GM08714 (cell line): ENCODE results near the gene RXRA.

Source experiments
- H3K4me3 ChIP-seq: fragments of 200-500 bp; sonication (Bioruptor generic); 2 replicates; pipeline ENCODE4 v1.5.1; 2014; ENCODE audit warnings: mild to moderate bottlenecking, low read length, inconsistent platforms
- ZNF274 ChIP-seq: IDR thresholded peaks from 2 replicates; pipeline ENCODE4 v1.6.1; 2012; ENCODE audit warnings: mild to moderate bottlenecking, low read depth, low read length

Gene RXRA

DNA sequence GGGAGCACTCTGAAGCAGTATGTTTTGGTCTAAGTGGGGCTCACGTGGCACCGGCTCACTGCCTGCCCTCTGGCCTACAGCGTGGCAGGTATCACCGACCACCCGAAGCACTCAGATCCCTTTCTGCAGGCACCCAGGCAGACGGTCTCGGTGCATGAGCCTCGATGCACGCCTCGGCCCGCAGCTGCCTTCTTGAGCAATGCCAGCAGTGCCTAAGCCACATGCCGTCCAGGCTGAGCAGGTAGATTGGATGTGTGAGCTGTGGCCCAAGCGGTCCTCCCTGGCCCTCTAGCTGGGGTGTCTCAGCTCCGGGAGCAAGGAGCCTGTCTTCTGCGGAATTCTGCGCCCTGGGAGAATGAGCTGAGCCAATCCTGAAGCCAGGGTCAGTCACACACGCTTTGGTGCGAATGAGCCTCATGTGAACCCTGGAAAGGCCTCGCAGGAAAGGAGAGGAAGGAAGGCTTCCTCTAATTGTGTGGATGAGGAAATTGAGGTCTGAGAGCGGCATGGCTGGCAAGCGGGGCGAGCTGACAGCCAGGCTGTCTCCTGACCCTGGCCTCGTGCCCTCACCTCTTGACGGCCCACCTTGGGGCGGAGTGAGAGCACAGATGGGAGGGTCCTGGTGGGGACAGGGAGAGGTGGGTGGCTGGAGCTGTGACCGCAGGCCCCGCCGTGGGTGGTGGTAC is 14.4 kb downstream of the RXRA start:
- TF ChIP-seq ZNF274, result no peak
- H3K4me3 ChIP-seq, result no peak overlapping the region

DNA sequence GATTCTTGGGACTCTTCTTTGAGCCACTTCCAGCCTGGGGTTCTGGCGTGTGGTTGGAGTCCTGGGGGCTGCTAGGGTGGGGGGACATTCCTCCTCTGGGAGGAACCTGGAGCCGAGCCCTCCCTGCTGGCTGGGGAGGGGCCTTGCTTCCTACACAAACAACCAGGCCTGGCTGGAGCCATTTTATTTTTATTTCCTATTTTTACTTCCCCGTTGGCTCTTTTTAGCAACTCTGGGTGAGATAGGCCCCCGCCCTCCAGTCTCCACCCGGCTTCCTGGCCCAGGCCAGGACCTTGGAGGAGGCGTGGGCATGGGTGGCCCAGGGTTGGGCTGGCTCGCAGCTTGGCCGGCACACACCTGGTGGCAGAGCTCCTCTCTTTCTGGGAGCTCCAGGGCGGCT is 15.1 kb downstream of the RXRA start:
- H3K4me3 ChIP-seq, result no peak overlapping the region

DNA sequence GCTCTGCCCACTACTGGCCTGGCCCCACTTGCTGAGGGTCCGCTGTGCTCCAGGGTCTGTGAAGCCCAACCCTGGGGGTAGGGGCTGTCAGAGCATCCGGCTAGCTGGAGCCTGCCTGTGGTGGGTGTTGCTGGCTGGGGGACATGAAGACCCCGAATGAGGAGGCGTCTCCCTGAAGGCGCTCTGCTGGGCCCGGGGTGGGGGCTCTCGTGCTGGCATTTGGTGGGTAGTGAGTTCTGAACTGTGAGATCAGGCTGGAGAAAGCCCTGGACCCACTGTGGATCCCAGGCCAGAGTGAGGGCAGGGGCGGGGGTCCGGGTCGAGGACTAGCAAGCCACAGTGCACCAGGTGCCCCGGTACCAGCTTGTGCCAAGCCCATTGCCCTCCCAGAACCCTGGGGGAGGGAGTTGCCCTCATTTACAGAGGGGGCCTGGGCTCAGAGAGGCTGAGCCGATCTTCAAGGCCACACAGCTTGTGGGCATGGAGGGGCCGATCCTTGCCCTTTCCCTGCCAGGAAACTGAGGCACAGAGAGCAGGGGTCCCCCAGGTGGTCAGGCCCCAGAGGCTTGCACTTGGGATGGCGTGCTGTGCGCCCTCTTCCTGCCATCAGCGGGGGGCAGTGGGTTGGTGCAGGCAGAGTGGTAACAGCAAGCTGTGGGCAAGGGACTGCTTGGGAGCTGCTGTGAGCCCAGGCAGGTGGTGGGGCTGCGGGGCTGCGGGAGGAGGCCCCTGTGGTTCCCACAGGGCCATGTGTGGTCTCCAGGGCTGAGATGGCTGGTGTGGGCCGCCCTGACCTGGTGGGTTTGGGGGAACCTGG is 15.9 kb downstream of the RXRA start:
- no peak for TF ChIP-seq ZNF274
- no peak overlapping the region for H3K4me3 ChIP-seq

More for the DNA sequence above, 15.1 kb downstream of the RXRA start:
- TF ChIP-seq ZNF274, result no peak

DNA sequence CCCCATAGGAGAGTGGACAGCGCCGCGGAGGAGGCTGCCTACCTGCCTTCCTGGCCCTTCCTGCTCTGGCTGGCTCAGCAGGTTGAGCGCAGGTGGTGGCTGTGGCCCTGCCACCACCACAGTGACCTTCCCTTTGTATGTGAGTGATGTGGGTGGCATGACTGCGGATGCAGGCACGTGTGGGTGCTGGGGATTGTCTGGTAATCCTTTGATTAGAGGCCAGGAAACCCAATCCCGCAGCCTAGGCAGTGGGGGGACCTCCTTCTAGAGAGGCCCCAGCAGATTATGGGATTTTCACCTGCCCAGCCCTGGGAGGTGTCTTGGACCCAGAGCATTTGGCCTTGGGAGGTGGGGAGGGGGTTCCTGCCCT is 16.5 kb downstream of the RXRA start:
- TF ChIP-seq ZNF274, result no peak
- H3K4me3 ChIP-seq, result no peak overlapping the region

DNA sequence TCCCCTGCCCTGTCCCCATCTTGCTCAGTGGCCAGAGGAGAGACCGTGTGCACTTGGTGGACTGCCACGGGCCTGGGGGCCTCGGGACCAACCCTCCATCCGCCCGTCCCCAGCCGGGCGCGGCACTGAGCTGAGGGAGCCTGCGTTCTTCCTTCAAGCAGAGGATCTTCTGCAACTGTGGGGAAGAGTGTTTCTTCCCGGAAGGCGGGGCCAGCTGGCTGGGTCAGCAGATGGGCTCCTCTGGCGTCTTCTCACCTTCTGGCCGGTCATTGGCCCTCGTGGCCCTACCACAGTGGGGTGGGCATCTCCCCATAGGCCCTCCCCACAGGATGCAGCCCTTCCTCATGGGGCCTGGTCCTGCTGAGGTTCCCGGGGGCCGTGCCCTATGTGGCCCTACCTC is 17.4 kb downstream of the RXRA start:
- TF ChIP-seq ZNF274, result no peak
- H3K4me3 ChIP-seq, result no peak overlapping the region

DNA sequence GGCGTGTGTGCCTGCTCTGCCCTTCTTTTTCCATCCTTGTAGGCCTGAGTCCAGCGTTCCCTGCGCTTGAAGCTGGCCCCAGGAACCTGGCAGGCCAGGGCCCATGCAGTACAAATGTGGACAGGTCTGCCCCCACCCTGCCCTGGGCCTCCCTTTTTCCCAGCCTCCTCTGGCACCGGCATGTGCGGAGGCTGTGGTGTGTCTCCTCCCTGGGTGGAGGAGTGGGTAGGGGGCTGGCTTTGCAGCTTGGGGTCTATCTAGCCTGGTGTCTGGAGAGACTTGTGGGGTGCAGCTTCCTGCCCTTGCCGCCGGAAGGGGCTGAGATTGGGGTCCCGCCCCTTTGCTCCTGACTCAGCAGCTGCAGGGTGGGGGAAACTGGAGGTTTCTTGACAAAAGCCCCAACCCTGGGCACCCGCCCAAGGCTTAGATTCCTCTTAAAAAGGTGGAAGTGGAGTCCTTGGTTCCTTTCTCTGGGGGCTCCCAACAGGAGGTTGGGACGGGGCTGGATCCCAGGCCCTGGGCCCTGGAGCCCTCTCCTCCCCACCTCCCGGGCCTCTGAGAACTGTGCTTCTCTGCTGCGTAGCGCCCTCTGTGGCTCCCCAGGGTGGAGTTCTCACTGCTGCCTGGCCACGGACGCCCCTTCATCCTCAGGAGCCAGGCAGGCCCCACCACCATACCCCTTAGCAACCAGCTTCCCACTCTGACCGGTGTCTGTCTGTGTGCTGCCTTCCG is 18.0 kb downstream of the RXRA start:
- H3K4me3 ChIP-seq, result no peak overlapping the region
- TF ChIP-seq ZNF274, result no peak

DNA sequence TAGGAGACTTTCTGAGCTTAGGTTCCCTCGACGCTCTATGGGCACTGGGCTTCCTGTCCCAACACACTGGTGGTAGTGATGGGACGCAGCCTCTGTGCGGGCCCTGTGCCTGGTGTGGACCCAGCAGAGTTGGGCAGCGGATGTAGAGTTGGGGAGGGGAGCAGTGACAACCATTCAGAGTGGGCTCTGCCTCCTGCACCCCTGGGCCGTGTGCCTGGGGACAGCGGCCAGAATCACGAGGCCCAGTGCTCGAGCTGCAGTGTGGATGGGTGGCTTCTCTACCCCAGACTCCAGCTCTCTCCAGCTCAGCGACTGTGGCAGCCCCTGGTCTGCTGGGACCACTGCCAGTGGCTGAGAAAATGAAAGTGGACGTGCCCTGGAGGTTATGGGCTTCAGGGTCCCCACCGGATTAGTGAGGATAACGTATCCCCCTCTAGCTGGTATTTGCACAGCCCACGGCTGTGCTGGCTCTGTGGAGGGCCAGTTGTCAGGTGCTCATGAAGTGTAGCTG is 18.6 kb downstream of the RXRA start:
- no peak overlapping the region for H3K4me3 ChIP-seq

DNA sequence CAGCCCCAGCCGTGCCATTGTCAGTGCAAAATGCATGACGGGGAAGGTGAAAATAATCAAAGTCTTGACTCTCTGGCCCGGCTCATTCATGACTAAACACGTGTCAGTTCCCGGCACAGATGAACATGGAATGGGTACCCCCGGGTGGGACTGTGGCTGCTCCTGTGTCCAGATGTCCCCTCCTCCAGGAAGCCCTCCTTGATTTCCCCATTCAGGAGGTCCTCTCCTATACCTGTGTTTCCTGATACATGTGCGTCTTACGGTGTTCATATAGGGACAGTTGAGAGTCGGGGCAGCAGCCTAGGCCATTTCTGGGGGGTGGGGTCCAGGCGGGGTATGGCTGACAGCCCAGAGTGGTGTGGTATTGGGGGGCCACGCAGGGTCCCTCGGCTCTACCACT is 19.5 kb downstream of the RXRA start:
- no peak overlapping the region for H3K4me3 ChIP-seq
- no peak for TF ChIP-seq ZNF274

More for the DNA sequence above, 18.6 kb downstream of the RXRA start:
- TF ChIP-seq ZNF274, result no peak

DNA sequence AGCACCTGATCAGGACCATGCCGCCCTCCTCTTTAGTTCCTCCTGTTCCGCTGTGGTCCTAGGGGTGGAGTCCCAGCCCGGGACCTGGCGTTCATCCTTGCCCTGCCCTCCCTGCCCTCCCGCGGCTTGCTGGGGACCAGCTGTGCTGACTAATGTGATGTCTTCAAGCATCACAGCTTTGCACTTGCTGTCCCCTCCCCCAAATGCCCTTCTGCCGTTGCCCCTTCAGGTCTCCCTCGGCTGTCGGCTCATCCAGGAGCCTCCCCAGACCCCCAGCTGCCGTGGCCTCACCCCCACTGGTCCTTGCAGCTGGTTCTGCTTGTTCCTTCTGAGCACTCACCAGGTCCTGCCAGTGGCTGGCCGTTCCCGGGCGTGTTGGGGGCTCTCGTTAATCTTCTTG is 19.9 kb downstream of the RXRA start:
- H3K4me3 ChIP-seq, result no peak overlapping the region
- TF ChIP-seq ZNF274, result no peak

DNA sequence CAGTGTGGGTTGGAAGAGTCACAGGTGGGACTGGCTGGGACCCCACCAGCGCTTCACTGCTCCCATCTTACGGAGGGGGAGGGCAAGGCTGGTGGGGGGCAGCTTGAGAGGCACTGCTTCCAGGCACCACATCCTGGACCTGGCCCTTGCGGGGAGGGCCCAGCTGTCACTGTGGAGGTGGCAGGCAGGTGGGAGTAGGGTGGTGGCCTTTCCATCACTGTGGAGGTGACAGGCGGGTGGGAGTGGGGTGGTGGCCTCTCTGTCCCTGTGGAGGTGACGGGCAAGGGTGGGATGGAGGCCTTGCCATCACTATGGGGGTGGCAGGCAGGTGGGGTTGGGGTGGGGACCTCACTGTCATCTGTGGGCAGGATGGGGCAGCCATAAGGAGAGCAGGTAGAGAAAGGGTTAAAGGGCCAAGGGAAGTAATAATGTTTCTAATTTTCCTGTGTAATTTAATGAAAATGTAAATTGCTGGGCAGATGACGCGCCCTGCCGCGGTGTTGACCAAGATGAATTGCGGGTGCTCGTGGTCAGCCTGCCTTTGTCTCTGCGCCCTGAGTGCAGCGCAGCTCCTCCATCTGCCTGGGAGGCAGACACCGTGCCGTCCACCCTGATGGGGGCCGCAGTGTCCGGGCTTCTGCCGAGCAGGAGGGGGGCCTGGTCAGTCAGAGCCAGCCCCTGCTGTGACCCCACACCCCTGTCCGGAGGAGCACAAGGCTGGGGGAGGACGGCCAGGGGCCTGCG is 20.8 kb downstream of the RXRA start:
- no peak for TF ChIP-seq ZNF274
- H3K4me3 ChIP-seq, result no peak overlapping the region

DNA sequence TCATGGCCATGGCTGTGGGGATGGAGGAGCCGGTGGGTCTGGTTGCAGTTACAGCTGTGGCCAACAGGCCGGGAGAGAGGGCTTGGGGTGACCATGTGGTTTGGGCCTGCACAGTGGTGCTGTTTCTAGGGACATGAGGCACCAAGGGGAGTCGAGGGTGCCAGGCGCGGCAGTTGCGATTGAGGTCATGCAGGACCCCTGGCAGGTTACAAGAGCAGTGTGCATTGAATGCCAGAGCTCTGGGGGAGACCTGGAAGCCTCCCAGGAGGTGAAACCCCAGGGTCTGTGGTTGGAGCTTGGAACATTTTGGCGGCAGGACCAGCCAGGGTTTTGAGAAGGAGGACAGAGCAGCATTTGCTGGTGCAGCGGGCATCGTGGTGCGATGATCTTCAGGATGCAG is 21.7 kb downstream of the RXRA start:
- TF ChIP-seq ZNF274, result no peak
- no peak overlapping the region for H3K4me3 ChIP-seq

DNA sequence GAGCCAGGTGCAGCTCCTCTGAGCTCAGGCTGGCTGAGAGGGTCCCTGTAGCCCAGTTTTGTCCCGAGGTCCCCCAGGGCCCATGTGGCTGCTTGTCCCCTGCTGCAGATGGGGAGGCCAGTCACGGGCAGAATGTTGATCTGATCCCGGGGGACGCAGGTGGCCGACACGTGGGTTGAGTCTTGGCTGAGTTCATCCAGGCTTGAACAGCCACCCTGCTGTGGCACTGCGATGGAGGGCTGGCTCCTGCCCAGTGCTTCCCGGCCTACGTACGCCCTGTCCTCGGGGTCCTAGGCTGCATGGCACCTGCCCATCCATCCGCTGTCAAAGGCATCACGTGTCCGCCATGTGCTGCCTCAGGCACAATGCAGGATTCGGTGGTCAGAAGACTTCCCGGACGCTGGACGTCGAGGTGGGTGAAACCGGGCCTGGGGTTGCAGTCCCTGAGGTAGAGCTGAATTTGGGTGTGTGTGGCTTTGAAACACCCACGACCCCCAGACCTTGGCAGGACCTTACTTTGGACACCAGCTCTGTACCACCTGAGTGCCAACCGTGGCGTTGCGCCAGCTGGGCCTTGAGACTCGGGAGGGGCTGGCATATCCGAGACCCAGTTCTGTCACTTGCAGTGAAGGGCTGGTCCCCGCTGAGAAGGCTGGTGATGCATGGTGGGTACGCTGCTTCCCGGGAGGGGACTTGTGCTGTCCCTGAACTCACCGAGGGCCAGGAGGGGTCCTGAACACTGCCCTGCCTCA is 22.3 kb downstream of the RXRA start:
- no peak overlapping the region for H3K4me3 ChIP-seq
- no peak for TF ChIP-seq ZNF274

DNA sequence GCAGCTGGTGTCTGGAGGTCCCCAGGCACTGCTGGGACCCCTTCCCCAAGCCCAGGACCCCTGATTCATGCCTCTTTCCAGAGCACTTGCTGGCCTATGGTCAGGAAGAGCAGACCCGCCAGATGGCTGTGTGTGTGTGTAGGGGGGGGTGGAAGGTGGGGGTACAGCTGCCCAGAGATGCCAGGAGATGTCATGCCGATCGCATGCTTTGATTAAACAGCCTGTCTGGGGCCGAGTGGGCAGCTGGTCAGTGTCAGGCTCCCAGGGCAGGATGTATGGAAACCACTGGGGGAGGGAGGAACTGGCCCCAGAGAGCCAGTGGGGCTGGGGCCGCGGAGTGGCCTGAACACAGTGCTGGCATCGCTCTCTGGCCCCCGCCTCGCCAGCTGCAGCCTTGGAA is 23.7 kb downstream of the RXRA start:
- no peak for TF ChIP-seq ZNF274
- H3K4me3 ChIP-seq, result no peak overlapping the region

DNA sequence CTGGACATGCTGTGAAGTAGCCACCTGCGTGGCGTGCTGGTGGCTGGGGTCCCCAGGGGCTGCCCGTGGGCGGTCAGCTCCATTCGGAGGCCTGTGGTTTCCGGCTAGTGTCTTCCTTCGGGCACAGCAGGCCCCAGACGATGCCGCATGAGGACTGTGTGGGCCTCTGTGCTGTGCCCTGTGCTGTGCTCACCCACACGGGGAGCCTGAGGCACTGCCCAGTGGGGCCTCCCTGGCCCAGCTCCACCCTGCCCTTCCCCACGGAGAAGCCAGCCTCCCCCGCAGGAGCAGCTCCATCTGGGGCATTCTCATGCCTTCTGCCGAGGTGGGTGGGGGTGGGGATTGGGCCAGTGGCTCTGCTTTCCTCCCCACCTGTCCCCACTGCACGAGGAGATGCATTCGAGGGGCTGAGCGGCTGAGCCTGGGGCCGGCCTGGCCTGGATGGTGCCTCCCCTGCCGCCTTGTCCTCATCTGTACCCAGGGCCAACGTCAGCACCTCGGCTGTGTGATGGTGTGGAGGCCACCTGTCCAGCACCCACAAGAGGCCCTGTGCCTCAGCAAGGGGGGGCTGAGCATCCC is 24.2 kb downstream of the RXRA start:
- TF ChIP-seq ZNF274, result no peak
- H3K4me3 ChIP-seq, result no peak overlapping the region
